GM19438 (cell line): ENCODE results near the gene DHRS7C.
"Not testable (repeated sequence)": the region's sequence is repeated elsewhere in the genome, so short reads cannot be mapped to it uniquely, and the experiment has no call there.

Experiments
- ATAC-seq: cut with Tn5 transposase; IDR thresholded peaks from one replicate; pipeline ENCODE4 v1.9.1; 2021; ENCODE audit warnings: low read depth; ENCODE audit not compliant: unreplicated experiment

DHRS7C gene

GRCh38 chr17:9810100-9810949 lies 18.9 kb upstream of the DHRS7C start:
- ATAC-seq, result no peak

DNA sequence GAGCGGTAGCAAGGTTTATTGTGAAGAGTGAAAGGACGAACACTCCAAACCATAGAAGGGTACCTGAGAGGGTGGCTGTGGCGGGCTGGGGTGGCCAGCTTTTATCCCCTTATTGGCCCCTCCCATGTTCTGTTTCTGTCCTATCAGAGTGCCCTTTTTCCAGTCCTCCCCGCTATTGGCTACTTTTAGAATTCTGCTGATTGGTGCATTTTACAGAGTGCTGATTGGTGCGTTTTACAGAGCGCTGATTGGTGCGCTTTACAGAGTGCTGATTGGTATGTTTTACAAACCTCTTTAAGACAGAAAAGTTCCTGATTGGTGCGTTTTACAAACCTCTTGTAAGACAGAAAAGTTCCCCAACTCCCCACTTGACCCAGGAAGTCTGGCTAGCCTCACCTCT lies 18.0 kb upstream of the DHRS7C start:
- ATAC-seq, result no peak

DNA sequence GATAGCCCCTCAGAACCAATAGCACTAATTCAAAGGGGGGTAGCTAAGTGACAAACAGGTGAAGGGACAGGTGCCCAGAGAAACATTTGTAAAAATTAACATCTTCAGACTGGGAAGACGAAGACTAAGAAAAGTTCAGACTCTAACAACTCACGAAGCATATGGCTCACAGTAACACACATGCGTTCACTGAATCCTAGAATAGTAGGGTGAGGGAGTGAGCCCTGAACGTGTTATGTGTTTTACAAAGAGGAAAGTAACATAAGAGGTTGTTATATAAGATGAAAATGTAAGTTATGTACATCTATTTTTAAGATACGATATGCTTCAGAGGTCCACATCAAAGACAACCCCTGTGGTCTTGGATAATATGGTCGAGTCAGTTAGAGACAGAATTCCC lies 15.3 kb upstream of the DHRS7C start:
- no peak for ATAC-seq

DNA sequence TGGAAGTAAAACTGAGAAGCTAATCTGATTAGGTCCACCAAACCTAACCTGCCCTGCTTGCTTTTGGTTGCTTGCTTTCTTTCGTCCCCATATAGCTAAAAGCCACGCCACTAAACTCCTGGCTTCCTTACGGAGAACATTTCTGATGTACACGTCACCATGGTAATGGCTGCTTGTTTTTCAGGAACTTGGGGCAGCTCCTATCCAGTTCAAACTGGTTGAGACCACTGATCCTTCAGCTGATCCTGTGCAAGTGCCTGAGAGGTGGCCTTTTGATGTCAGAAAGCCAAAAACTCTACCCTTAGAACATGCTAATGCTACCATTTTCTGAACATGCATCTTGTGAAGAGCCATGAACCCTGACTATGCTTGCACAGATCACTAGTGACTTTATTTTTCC lies 14.4 kb upstream of the DHRS7C start:
- ATAC-seq, result no peak

GRCh38 chr17:9802697-9803096 lies 11.3 kb upstream of the DHRS7C start:
- ATAC-seq, result no peak

DNA sequence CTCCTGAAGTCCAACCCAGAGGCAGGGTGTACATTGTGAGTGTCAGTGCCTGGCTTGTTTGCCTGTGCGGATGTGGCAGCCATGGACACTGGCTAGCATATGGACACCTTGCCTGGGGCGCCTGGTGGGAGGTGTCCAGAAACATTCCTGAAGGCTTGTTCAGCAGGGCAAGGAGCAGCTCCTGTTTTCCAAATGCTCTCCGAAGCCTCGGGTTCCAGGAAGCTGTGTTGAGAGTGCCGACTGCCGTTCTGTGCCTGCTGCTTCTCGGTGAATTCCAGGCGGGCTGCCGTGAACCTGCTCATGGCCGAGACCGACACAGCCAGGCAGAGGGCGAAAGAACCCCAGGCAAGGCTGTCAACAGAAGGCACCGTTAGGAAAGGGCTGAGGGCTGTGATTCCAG lies 10.9 kb upstream of the DHRS7C start:
- ATAC-seq, result no peak

DNA sequence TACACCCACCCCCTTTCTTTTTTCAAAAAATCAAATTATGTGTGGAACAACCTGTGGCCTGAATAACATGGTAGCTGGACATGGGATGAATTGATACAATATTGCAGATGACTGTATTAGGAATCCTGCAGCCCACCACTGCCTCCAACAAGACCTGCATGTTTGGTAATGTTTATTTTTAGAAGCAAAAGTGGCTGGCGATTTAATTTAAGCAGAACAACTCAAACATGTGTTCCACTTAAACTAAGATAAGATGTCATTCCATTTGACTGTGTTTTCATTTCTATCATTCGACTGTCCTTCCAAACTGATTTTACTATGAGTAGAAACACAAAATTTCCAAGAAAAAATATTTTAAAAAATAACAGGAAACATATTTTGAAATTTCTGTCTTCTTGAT lies 10.1 kb upstream of the DHRS7C start:
- no peak for ATAC-seq

DNA sequence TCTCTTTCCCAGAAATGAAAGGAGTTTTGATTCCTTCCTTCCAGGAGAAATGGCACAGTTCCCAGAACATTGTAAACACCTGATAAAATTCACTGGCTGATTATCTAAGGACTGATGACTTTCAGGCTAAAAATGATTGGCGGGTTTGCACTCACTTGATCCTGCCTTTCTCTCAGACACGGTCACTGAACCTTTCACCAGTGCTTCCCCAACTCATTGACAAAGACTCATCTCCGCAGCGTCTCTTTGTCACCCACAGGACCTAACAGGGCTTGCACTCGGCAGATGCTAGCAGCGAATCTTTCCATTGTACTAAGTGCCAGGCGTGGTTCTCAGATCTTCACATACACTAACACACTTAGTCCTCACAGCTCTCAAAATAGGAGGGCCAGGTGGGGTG lies 7.3 kb upstream of the DHRS7C start:
- no peak for ATAC-seq

DNA sequence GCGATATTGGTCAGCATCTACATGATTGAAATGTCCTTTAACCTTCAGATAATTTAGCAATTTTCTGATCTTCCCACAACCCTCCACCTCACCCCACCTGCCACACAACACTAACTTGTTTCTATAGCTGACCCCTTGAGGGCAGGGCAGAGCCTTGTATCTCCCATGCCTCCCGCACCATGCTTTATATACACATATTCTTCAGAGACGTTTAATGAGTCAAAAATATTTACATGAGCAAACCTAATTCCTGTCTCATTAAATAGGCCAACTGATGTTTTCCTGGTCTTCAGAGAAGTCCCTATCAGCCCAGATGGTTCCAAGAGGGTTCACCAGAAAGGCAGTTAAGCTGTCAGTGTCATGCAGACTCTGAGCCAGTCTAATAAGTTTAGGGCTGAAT lies 6.6 kb upstream of the DHRS7C start:
- no peak for ATAC-seq

- no peak for ATAC-seq
These were observed 919 bp upstream of the DHRS7C start for GRCh38 chr17:9792181-9792840.

DNA sequence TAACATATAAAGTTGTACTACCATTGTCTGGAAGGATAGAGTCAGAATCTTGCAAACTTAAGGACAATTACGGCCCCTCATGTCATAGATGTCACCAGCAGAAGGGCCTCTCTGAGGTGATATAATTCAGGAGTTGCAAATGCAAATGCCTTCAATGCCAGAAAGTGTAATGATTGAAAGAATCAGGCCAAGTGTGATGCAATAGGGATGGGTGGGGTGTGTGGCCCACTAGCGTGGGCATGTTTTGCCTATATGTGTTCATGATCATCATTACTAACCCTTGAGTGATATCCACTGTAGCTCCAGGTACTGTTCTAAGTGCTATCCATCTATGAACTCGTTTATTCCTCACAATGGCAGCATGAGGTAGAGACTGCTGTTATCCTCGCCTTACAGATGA lies 1.1 kb downstream of the DHRS7C start:
- ATAC-seq, result no peak

- ATAC-seq, result no peak
These were observed 2.8 kb downstream of the DHRS7C start for GRCh38 chr17:9788601-9789000.

- no peak for ATAC-seq
These were observed 6.8 kb downstream of the DHRS7C start for GRCh38 chr17:9784544-9784943.

DNA sequence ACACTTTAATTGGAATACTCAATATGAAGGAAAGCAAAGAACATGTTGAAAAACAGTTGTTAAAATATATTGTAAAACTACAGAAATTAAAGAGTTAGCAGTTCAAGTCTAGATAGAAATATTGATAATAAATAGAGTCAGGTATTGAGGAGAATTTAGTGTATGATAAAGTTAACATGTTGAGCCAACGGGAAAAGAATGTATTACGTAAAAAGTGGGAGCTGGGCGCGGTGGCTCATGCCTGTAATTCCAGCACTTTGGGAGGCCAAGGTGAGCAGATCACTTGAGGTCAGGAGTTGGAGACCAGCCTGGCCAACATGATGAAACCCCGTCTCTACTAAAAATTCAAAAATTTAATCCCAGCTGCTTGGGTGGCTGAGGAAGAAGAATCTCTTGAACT lies 7.9 kb downstream of the DHRS7C start:
- not testable (repeated sequence) for ATAC-seq

DNA sequence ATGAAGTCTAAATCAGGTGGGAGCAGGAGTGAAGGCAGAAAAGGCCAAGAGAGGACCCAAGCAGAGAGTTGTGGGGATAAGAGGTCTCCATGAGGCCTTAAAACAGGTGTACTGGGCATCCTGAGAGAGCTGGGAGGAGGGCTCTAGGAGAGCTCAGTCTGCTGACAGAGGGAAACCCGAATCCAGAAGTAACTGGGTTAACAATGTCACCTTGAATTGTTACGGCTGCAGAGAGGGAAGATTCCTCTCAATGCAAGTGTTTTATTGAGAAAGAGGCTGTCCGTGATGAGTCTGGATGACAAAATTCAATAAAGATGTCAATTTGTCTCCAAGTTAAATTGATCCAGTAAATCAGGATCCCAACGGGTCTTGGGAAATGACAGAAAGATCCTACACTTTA lies 8.3 kb downstream of the DHRS7C start:
- ATAC-seq, result no peak

GRCh38 chr17:9780552-9780951 lies 10.8 kb downstream of the DHRS7C start:
- no peak for ATAC-seq

GRCh38 chr17:9776911-9777310 lies 14.5 kb downstream of the DHRS7C start:
- no peak for ATAC-seq

- no peak for ATAC-seq
These were observed 18.7 kb downstream of the DHRS7C start for GRCh38 chr17:9772658-9773057.

DNA sequence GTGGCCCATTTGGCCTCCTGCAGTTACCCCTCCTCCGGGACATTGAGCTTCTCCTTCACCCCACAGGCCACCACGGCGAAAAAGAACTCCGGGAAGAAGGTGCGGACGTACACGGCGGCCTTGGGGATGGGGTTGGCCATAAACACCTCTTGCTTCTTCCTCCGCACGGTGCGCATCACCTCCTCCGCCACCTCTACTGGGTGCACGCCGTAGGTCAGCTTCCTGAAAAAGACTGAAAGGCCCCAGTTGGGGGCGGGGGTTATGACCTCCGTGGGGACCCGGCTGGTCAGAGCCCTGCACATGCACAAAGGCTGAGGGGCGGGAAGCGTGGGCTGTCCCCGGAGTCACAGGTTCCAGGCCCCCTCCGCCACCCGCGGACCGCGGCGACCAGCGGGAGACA lies 19.9 kb downstream of the DHRS7C start:
- no peak for ATAC-seq

GRCh38 chr17:9769036-9769695 lies 22.2 kb downstream of the DHRS7C start:
- ATAC-seq, result no peak

- ATAC-seq, result no peak
These were observed 22.9 kb downstream of the DHRS7C start for GRCh38 chr17:9768381-9768934.
